Activated B cell treated with CpG ODN at 0.5 μM for 24 hours (primary cell): ENCODE measurements around the gene ABCB6. TPM values are rescaled to one million over a fixed set of nuclear protein-coding genes. Genes with fewer than 3 reads are reported as not detected.

Source experiments
- ATAC-seq: fragments of 200-7000 bp; cut with Tn5 transposase; one replicate; pipeline ENCODE4 v1.10.0; 2021; ENCODE audit warnings: low read depth, mild to moderate bottlenecking, moderate library complexity
- CTCF ChIA-PET: fragments of 350-600 bp; sonication (Branson Sonifier 250); formaldehyde crosslinking; loops from one replicate; lab custom pipeline; 2021; ENCODE audit warnings: antibody characterized with exemption; lab: Charles Lee
- POLR2A ChIA-PET: fragments of 350-600 bp; sonication (Branson Sonifier 250); formaldehyde crosslinking; loops from one replicate; lab custom pipeline; 2021; ENCODE audit warnings: antibody characterized with exemption; lab: Charles Lee
- DNase-seq: peaks from one replicate; pipeline ENCODE4 v3.0.0; 2022
- H3K27ac Mint-ChIP-seq: one replicate; pipeline ENCODE4 v1.8.0; 2020; ENCODE audit warnings: mixed read lengths
- H3K27me3 Mint-ChIP-seq: one replicate; pipeline ENCODE4 v1.8.0; 2021; ENCODE audit warnings: mixed read lengths
- H3K36me3 Mint-ChIP-seq: one replicate; pipeline ENCODE4 v1.8.0; 2021; ENCODE audit warnings: low read depth, mixed read lengths
- H3K4me1 Mint-ChIP-seq: one replicate; pipeline ENCODE4 v1.8.0; 2021; ENCODE audit warnings: mixed read lengths
- H3K4me3 Mint-ChIP-seq: one replicate; pipeline ENCODE4 v1.8.0; 2020; ENCODE audit warnings: mild to moderate bottlenecking, mixed read lengths
- H3K9me3 Mint-ChIP-seq: one replicate; pipeline ENCODE4 v1.8.0; 2020; ENCODE audit warnings: mixed read lengths
- intact Hi-C: fragments of 100-400 bp; cut with micrococcal nuclease; formaldehyde crosslinking; loops from one replicate; pipeline ENCODE4 v1.15.1; 2024
- total RNA-seq: library from RNA; stranded (reverse); gene quantifications from 2 replicates; pipeline ENCODE4 v1.2.3, GENCODE V29; 2022
- TF ChIP-seq, protein P1 (sequence below): fragments of 200-600 bp; IDR thresholded peaks from one replicate; pipeline ENCODE4 v1.8.0; 2022; ENCODE audit warnings: antibody characterized with exemption, mild to moderate bottlenecking

Gene ABCB6
- total RNA-seq, 1 donor from 2014 or later = 16.6 TPM

GRCh38 chr2:219246559-219246958 is 27.8 kb upstream of the ABCB6 start:
- Mint-ChIP-seq H3K36me3 (peaks cover 40% of the 10 kb centered on the region), H3K9me3 (no peaks in the 10 kb centered on the region), H3K4me3 (peak overlapping the region; percentile 50), H3K27me3 (no peaks in the 10 kb centered on the region), H3K27ac (peak overlapping the region; percentile 98), H3K4me1 (peaks cover 69% of the 10 kb centered on the region)
- CTCF ChIA-PET = interaction anchor here (1.9 to 3.9 kb wide), 2 partner anchors 8 to 48 kb away, joined by 13 to 27 read pairs; partner anchors contain the start of gene TUBA4A
- intact Hi-C loops = no loop called here
- POLR2A ChIA-PET = interaction anchor here (1.4 to 12.0 kb wide), 9 partner anchors 8 to 70 kb away, joined by 3 to 287 read pairs (median 30); partner anchors contain the start of genes ABCB6, ANKZF1, ATG9A and CNPPD1
- TF ChIP-seq, protein P1, sequence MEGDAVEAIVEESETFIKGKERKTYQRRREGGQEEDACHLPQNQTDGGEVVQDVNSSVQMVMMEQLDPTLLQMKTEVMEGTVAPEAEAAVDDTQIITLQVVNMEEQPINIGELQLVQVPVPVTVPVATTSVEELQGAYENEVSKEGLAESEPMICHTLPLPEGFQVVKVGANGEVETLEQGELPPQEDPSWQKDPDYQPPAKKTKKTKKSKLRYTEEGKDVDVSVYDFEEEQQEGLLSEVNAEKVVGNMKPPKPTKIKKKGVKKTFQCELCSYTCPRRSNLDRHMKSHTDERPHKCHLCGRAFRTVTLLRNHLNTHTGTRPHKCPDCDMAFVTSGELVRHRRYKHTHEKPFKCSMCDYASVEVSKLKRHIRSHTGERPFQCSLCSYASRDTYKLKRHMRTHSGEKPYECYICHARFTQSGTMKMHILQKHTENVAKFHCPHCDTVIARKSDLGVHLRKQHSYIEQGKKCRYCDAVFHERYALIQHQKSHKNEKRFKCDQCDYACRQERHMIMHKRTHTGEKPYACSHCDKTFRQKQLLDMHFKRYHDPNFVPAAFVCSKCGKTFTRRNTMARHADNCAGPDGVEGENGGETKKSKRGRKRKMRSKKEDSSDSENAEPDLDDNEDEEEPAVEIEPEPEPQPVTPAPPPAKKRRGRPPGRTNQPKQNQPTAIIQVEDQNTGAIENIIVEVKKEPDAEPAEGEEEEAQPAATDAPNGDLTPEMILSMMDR = no peak
- ATAC-seq = no peak
- no peak for DNase-seq

DNA sequence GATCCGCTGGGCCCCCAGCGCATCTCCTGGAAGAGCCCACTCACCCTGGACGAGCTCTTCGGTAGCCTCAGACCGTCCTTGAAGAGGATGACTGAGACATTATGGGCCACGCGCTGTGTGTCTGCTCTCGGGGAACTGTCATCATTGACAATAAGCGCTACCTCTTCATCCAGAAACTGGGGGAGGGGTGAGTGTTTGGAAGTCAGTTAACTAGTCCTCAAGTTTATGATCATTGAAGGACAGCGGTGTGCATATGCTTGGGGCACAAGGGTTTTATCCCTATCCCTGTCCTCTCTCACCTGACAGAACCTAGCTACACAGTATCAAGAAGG is 27.1 kb upstream of the ABCB6 start:
- ChIA-PET POLR2A (interaction anchor here (1.4 to 12.0 kb wide), 10 partner anchors 8 to 350 kb away, joined by 3 to 287 read pairs (median 28); partner anchors contain the start of genes ABCB6, ANKZF1, ATG9A and CNPPD1), CTCF (interaction anchor here (1.9 to 3.9 kb wide), 2 partner anchors 9 to 49 kb away, joined by 13 to 27 read pairs; partner anchors contain the start of gene TUBA4A)
- no peak for DNase-seq
- Mint-ChIP-seq H3K27ac (peak overlapping the region; percentile 98), H3K4me1 (peaks cover 62% of the 10 kb centered on the region), H3K27me3 (no peaks in the 10 kb centered on the region), H3K4me3 (peak overlapping the region; percentile 90), H3K9me3 (no peaks in the 10 kb centered on the region), H3K36me3 (peaks cover 33% of the 10 kb centered on the region)
- no peak for ATAC-seq
- TF ChIP-seq, protein P1 = no peak
- intact Hi-C loops = loop anchor here (1.0 to 2.0 kb wide), 8 partner anchors 7 to 1027 kb away; partner anchors contain the start of genes ANKZF1, ATG9A, DNAJB2 and NHEJ1

DNA sequence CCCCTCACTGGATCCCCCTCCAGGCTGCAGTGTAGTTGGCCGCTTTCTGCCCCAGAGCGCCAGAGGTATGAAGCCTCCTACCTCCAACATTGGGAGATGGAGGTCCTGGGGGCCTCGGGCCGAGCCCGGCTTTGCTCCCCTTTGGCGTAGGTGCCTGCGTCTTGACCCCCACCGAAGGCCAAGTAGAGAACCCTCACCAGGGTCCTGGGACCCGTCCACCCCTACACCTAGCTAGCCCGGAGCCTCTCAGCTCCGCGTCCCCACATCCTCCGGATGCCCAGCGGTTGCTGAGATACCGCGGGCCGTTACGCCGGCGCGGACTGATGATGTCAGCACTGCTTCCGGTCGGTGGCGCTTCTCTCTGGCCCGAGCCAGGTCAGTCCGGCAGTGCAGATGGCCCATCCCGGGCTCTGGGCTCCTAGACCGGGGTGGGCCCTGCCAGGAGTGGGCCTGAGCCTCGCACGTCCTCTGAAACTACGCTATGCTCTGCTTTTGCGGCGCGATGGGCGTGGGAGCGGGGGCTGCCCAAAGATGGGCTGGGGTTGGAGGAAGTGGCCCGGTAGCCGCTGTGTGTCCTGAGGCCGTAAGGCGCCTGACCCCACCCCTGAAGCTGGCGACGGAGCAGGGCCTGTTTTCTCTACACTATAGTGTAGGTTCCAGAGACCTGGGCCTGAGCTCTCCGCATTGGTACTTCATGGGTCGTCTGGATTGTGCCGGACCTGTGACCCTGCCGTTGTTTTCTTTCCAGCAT is 26.6 kb upstream of the ABCB6 start, which contains the start of the genes GLB1L and STK16:
Gene GLB1L (minus strand): TSS at position 297 of the 751 bp plus-strand sequence. CDS start 1,871 bp downstream, outside the sequence.
Gene STK16 (plus strand): TSS at position 332 of the 751 bp plus-strand sequence. CDS start 521 bp downstream, outside the sequence.
- peaks cover 27% of the 10 kb centered on the region for H3K36me3 Mint-ChIP-seq
- H3K4me1 Mint-ChIP-seq = peaks cover 57% of the 10 kb centered on the region
- DNase-seq = peak; percentile 95
- no peaks in the 10 kb centered on the region for H3K27me3 Mint-ChIP-seq
- peak within 1 kb of the TSS; percentile 90 for H3K4me3 Mint-ChIP-seq
- CTCF ChIA-PET = interaction anchor here (1.1 to 3.9 kb wide), 8 partner anchors 9 to 74 kb away, joined by 3 to 27 read pairs (median 5); partner anchors contain the start of genes ANKZF1, ATG9A, DNAJB2 and TUBA4A
- POLR2A ChIA-PET = interaction anchor here (0.7 to 12.0 kb wide), 16 partner anchors 9 to 349 kb away, joined by 3 to 287 read pairs (median 7); partner anchors contain the start of genes ABCB6, ANKZF1, ATG9A and CNPPD1
- intact Hi-C loops = loop anchor here (1.0 to 2.0 kb wide), 8 partner anchors 8 to 1027 kb away; partner anchors contain the start of genes ANKZF1, ATG9A, DNAJB2 and NHEJ1
- no peaks in the 10 kb centered on the region for H3K9me3 Mint-ChIP-seq
- peak; percentile 64 for ATAC-seq
- H3K27ac Mint-ChIP-seq = peak within 1 kb of the TSS; percentile 98
- TF ChIP-seq, protein P1 = no peak

DNA sequence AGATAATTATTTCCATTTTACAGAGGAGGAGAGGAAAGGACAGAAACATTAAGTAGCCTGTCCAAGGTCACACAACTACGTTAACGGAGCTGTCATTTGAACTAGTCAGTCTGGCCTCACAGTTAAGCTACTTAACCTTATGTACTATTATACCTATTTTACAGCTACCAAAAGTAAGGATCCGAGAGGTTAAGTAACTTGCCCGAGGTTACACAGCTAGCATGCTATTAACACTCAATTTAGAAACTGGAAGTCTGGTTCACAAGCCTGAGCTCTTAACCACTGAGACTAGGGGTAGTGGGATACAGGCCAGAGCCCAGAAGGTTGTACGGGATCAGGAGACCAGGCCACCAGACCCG is 26.0 kb upstream of the ABCB6 start:
- no peaks in the 10 kb centered on the region for H3K27me3 Mint-ChIP-seq
- H3K4me3 Mint-ChIP-seq = peak overlapping the region; percentile 90
- H3K4me1 Mint-ChIP-seq = peaks cover 51% of the 10 kb centered on the region
- H3K9me3 Mint-ChIP-seq = no peaks in the 10 kb centered on the region
- ATAC-seq (no peak), DNase-seq (no peak)
- POLR2A ChIA-PET = interaction anchor here (0.6 to 12.0 kb wide), 15 partner anchors 8 to 364 kb away, joined by 3 to 287 read pairs (median 9); partner anchors contain the start of genes ABCB6, ANKZF1, ATG9A and CNPPD1
- TF ChIP-seq, protein P1 = no peak
- intact Hi-C loops = loop anchor here (1.0 to 2.0 kb wide), 8 partner anchors 9 to 1026 kb away; partner anchors contain the start of genes ANKZF1, ATG9A, DNAJB2 and NHEJ1
- CTCF ChIA-PET = interaction anchor here (1.1 to 3.9 kb wide), 8 partner anchors 10 to 73 kb away, joined by 3 to 27 read pairs (median 5); partner anchors contain the start of genes ANKZF1, ATG9A, DNAJB2 and TUBA4A
- H3K27ac Mint-ChIP-seq = peak overlapping the region; percentile 98
- H3K36me3 Mint-ChIP-seq = peaks cover 22% of the 10 kb centered on the region
